K562 (cell line): ENCODE results near the gene PCSK6. TPM values are rescaled to one million over a fixed set of nuclear protein-coding genes. Genes with fewer than 3 reads are reported as not detected.

Experiments used
- ATAC-seq: fragments of 200-7000 bp; cut with Tn5 transposase; 3 replicates; pipeline ENCODE4 v1.9.1; 2020; ENCODE audit warnings: moderate library complexity
- BruUV-seq: library from RNA; stranded (reverse); fragments of 400-500 nt; replicated peaks from 2 replicates; lab custom pipeline; 2021; lab: Mats Ljungman, UMichigan
- CTCF ChIA-PET: fragments of 300-600 bp; formaldehyde crosslinking; extraction: SDS; loops from one replicate; lab custom pipeline; 2021; ENCODE audit warnings: low intra/inter-chr PET ratio; lab: Yijun Ruan, JAX
- POLR2A ChIA-PET: fragments of 300-600, 350-650 bp; sonication (Branson Sonifier 250); formaldehyde crosslinking; extraction: SDS; loops from one replicate; lab custom pipeline; 2021; ENCODE audit warnings: antibody characterized with exemption, inconsistent platforms; lab: Yijun Ruan, JAX
- DNase-seq, 4 experiments: peaks; one replicate each; pipeline versions ENCODE4 v3.0.0 to v3.0.0-alpha.2; 2011 to 2018; ENCODE audit warnings: low spot score in 3 of 4, mixed read lengths in 3 of 4; ENCODE audit errors: extremely low read depth in 1 of 4
- FAIRE-seq: peaks from 2 replicates; lab custom pipeline; 2011; peaks lifted over from hg19 to GRCh38; lab: Jason Lieb, UNC
- H2AFZ ChIP-seq: 2 replicates; pipeline ENCODE4 v1.6.0; 2011; ENCODE audit warnings: low read depth, low read length, control low read depth, inconsistent platforms
- H3K27ac ChIP-seq: fragments of 200-600 bp; 3 replicates; pipeline ENCODE4 v1.8.0; 2011; ENCODE audit warnings: low read depth, mild to moderate bottlenecking, control low read depth, inconsistent platforms, low read length, moderate library complexity, mixed read lengths; ENCODE audit errors: extremely low read depth
- H3K27me3 ChIP-seq, 2 experiments: fragments of 300-600 bp in 1 of 2; 2 replicates in 1 of 2; 3 replicates in 1 of 2; pipeline versions ENCODE4 v1.6.0 to v1.8.0; 2011; ENCODE audit warnings: inconsistent platforms in 2 of 2, low read length in 2 of 2, mild to moderate bottlenecking in 1 of 2, mixed read lengths in 1 of 2, moderate library complexity in 1 of 2; ENCODE audit not compliant: control insufficient read depth in 2 of 2, insufficient read depth in 2 of 2
- H3K36me3 ChIP-seq: fragments of 300-600 bp; 3 replicates; pipeline ENCODE4 v1.8.0; 2011; ENCODE audit warnings: mild to moderate bottlenecking, low read length, inconsistent platforms; ENCODE audit not compliant: control insufficient read depth, insufficient read depth
- H3K4me1 ChIP-seq, 2 experiments: fragments of 200-600 bp in 1 of 2; replicated peaks in 1 of 2; 2 replicates in 1 of 2; 3 replicates in 1 of 2; pipeline versions ENCODE4 v1.5.1 to v1.8.0; 2011; ENCODE audit warnings: inconsistent platforms in 2 of 2, low read length in 2 of 2, mild to moderate bottlenecking in 1 of 2, mixed read lengths in 1 of 2, moderate library complexity in 1 of 2; ENCODE audit not compliant: control insufficient read depth in 2 of 2, insufficient read depth in 2 of 2
- H3K4me2 ChIP-seq: 2 replicates; pipeline ENCODE4 v1.6.1; 2011; ENCODE audit warnings: low read length, control low read depth, inconsistent platforms, mixed read lengths; ENCODE audit not compliant: insufficient read depth
- H3K4me3 ChIP-seq: fragments of 200-600 bp; sonication (generic), shearing (Covaris generic); 2 replicates; pipeline ENCODE4 v1.5.1; 2016; ENCODE audit warnings: control low read depth, inconsistent platforms
- H3K79me2 ChIP-seq: fragments of 200-600 bp; 3 replicates; pipeline ENCODE4 v1.8.0; 2011; ENCODE audit warnings: low read length, inconsistent platforms; ENCODE audit not compliant: control insufficient read depth, insufficient read depth
- H3K9ac ChIP-seq, 2 experiments: 2 replicates each; pipeline versions ENCODE4 v1.6.0 to v1.6.1; 2011; ENCODE audit warnings: low read depth in 2 of 2, low read length in 2 of 2, control low read depth in 1 of 2, inconsistent platforms in 1 of 2, mild to moderate bottlenecking in 1 of 2, mixed read lengths in 1 of 2; ENCODE audit not compliant: insufficient read depth in 1 of 2
- H3K9me1 ChIP-seq: one replicate; pipeline ENCODE4 v1.6.0; 2011; ENCODE audit warnings: inconsistent platforms, mild to moderate bottlenecking, low read length, moderate library complexity; ENCODE audit not compliant: control insufficient read depth, insufficient read depth
- H3K9me3 ChIP-seq: replicated peaks from 2 replicates; pipeline ENCODE4 v1.5.1; 2011; ENCODE audit warnings: low read depth, low read length, inconsistent platforms; ENCODE audit not compliant: control insufficient read depth, insufficient read depth
- H4K20me1 ChIP-seq: replicated peaks from 2 replicates; pipeline ENCODE4 v1.6.1; 2011; ENCODE audit warnings: low read length, inconsistent platforms, mixed read lengths; ENCODE audit not compliant: control insufficient read depth, insufficient read depth
- ARID1B ChIP-seq: fragments of 450-650 bp; IDR thresholded peaks from 2 replicates; pipeline ENCODE4 v1.6.1; 2016; ENCODE audit warnings: antibody characterized with exemption, mild to moderate bottlenecking, inconsistent platforms
- CC2D1A ChIP-seq: fragments of 450-650 bp; IDR thresholded peaks from 2 replicates; pipeline ENCODE4 v1.6.1; 2017; ENCODE audit warnings: mild to moderate bottlenecking
- JUND ChIP-seq, 2 experiments: IDR thresholded peaks; 2 replicates in 1 of 2; 3 replicates in 1 of 2; pipeline ENCODE4 v1.6.1; 2011; ENCODE audit warnings: borderline replicate concordance in 2 of 2, low read depth in 2 of 2, low read length in 2 of 2, improper control_type of control experiment in 1 of 2, missing biosample characterization in 1 of 2, missing genetic modification characterization in 1 of 2, missing genetic modification reagents in 1 of 2
- KDM1A ChIP-seq, 2 experiments: fragments of 450-650 bp; IDR thresholded peaks; 2 replicates each; pipeline ENCODE4 v1.6.1; 2016; ENCODE audit warnings: mild to moderate bottlenecking in 2 of 2
- NCOA1 ChIP-seq: fragments of 450-650 bp; IDR thresholded peaks from 2 replicates; pipeline ENCODE4 v1.6.1; 2016; ENCODE audit warnings: low read depth
- NFRKB ChIP-seq: fragments of 450-650 bp; IDR thresholded peaks from 2 replicates; pipeline ENCODE4 v1.6.1; 2016; ENCODE audit warnings: low read depth
- RCOR1 ChIP-seq, 2 experiments: IDR thresholded peaks; 2 replicates each; pipeline ENCODE4 v1.6.1; 2012; ENCODE audit warnings: low read depth in 2 of 2, low read length in 2 of 2, borderline replicate concordance in 1 of 2, improper control_type of control experiment in 1 of 2
- SMC3 ChIP-seq: conservative IDR thresholded peaks from 2 replicates; pipeline ENCODE4 v1.6.1; 2011; ENCODE audit warnings: low read depth, low read length, improper control_type of control experiment; ENCODE audit not compliant: insufficient read depth
- TARDBP ChIP-seq: fragments of 450-650 bp; IDR thresholded peaks from 2 replicates; pipeline ENCODE4 v1.6.1; 2016
- ZNF830 ChIP-seq: fragments of 250-450 bp; sonication (Bioruptor Pico); IDR thresholded peaks from 2 replicates; pipeline ENCODE4 v1.5.0; 2021; ENCODE audit warnings: mild to moderate bottlenecking
- WGBS: fragments of 100-300 bp; shearing (Covaris generic); methylation state at CpG from one replicate; pipeline ENCODE4 v1.1.6; 2016; ENCODE audit warnings: low coverage, mixed read lengths; ENCODE audit not compliant: insufficient coverage; ENCODE audit errors: missing lambda C conversion rate; 5-methylcytosine and 5-hydroxymethylcytosine counted together
- in situ Hi-C: fragments of 300-500 bp; cut with MboI; formaldehyde crosslinking; loops from 4 replicates; pipeline ENCODE4 v1.15.0; 2018; ENCODE audit warnings: inconsistent platforms, mixed read lengths
- intact Hi-C: fragments of 100-400 bp; cut with micrococcal nuclease; formaldehyde crosslinking; loops from 2 replicates; pipeline ENCODE4 v1.14.2; 2022
- polyA plus RNA-seq, 8 experiments: library from polyadenylated mRNA; depleted of rRNA in 4 of 8; stranded (reverse) in 5 of 8; unstranded in 3 of 8; fragments of >200 nt; fragmentation: Nextera tagmentation in 2 of 8; fragmentation: Illumina TruSeq in 1 of 8; extraction: Ambion mirVana in 2 of 8; extraction: Trizol in 1 of 8; gene quantifications; 2 replicates each; pipeline versions ENCODE4 v1.2.1 to v1.2.3, GENCODE V29; 2011 to 2014; ENCODE audit warnings: inconsistent platforms in 1 of 8, missing spikeins in 1 of 8
- total RNA-seq, 7 experiments: library from RNA; depleted of rRNA in 6 of 7; stranded (reverse); fragments of >200 nt in 6 of 7; fragmentation: Illumina TruSeq in 2 of 7; extraction: Trizol in 2 of 7; gene quantifications; 2 replicates each; pipeline versions ENCODE4 v1.2.1 to v1.2.3, GENCODE V29; 2011 to 2021; ENCODE audit warnings: low replicate concordance in 1 of 7

PCSK6 gene
- total and polyA plus RNA-seq, 9 of the 15 experiments (the other 6 are each of a cell fraction or from before 2014, with no cell fraction given) = 2.2 to 32.6 (median 14.5) TPM

DNA sequence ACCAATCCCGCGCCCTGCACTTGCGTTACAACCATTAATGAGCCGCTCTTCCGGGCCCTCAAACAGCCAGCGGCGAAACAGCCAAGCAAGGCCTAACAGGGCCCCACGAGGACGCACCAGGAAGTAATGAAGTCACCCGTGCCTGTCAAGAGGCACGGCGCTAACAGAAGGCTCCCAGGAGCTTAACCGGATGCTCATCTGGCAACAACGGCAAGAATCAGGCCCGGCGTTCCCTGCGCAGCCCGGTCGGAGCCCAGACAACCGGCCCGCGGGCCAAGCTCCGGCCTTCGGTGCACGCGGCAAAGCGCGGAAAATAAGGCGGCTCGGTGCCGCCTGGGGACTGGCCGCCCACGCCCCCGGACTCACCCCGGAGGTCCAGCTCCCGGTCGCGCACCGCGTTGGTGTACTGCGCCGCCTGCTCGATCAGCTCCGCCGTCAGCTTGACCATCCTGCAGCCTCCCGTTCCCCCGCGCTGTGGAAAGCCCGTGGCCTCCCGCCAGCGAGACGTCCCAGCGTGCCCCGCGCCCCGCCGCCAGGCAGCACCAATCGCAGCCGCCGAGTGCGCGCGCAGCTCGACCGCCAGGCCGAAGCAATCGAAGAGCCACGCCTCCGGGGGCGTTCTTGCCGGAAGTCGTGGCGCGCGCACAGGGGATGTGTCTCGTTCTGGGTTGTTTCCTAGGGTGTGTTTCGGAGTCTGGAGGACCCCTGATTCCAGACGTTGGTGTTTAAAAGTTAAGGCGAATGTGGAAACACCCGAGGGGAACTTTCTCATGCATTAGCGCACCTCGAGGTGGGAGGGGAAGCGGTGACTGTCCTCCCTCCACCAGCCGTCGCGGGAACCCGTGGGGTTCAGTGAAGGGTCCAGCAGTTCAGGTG, 194.5 kb downstream of the PCSK6 start, which contains the start of gene SNRPA1 (continued):
- no peak for TF ChIP-seq SMC3
- 0 out of 2 replicates have a peak, but pooled peaks have one; percentile 52 for TF ChIP-seq ZNF830 (CRISPR knock-in tag)
- TF ChIP-seq JUND (IDR thresholded peaks at IDR 0.05; ENCODE audit: borderline replicate concordance, low read depth, low read length) = peak; percentile 73
- no peak; the same call in 2 of the 3 replicates for TF ChIP-seq JUND (tag; IDR thresholded peaks at IDR 0.05; ENCODE audit: borderline replicate concordance, low read depth, low read length)
- TF ChIP-seq NCOA1 = 0 out of 2 replicates have a peak, but pooled peaks have one; percentile 34
- TF ChIP-seq ARID1B = peak; percentile 34
- no peak for TF ChIP-seq NFRKB
- TF ChIP-seq, all 486 proteins: peak for 169

DNA sequence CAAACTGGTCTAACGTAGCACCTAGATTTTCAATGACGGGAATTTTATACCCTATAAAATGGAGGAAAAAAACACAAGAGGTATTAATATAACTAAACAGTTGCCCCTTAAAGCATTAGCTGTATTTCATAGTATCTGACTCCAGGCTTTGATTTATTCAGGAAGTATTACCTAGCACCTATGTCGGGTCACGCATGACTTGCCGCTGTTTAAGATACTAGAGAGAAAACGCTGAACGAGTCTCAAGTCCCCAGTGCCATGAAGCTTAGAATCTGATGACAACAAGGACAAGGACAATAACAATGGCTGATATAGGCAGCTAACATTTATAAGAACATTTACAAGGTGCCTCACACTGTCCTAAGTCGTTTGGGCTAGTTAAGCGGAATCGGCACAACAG, 196.4 kb downstream of the PCSK6 start:
- DNase-seq (no peak), FAIRE-seq (no peak), ATAC-seq (no peak)
- Histone ChIP-seq H3K9ac (peak overlapping the region; percentile 88 to 94; a peak in 3 of 4 replicates), H3K9me3 (no peaks in the 10 kb centered on the region), H4K20me1 (peaks cover 17% of the 10 kb centered on the region), H3K27me3 (no peaks in the 10 kb centered on the region), H3K4me3 (peak overlapping the region; percentile 96), H3K27ac (peak overlapping the region; percentile 92; the same call in 1 of the 3 replicates), H3K4me1 (peaks cover 7 to 9% of the 10 kb centered on the region in 2 experiments; a peak in 2 of 5 replicates), H3K79me2 (peaks cover 85% of the 10 kb centered on the region), H3K9me1 (no peaks in the 10 kb centered on the region), H3K36me3 (peaks cover 52% of the 10 kb centered on the region), H2AFZ (no peak overlapping the region), H3K4me2 (peak overlapping the region; percentile 93)
- POLR2A ChIA-PET = interaction anchor here (0.5 to 3.7 kb wide), 7 partner anchors 8 to 360 kb away, joined by 3 to 25 read pairs (median 3); no protein-coding TSS in a partner anchor
- no TSS peak for BruUV-seq
- in situ Hi-C loops = loop anchor here (5.0 kb wide), 1 partner anchor 359 kb away; the partner anchor contains the start of gene TM2D3
- 0 out of 4 replicates have a peak, but pooled peaks of 1 of the 2 experiments have one; percentile 15 for TF ChIP-seq KDM1A (IDR thresholded peaks at IDR 0.05)
- peak in 1 of 2 experiments; percentile 13; a peak in 1 of 4 replicates for TF ChIP-seq RCOR1 (IDR thresholded peaks at IDR 0.05; ENCODE audit: borderline replicate concordance in 1 of 2, low read depth in 2 of 2, low read length in 2 of 2)
- no peak for TF ChIP-seq TARDBP
- TF ChIP-seq CC2D1A = no peak
- intact Hi-C loops = no loop called here
- CTCF ChIA-PET = no interaction called here
- 18% methylated on average over 10 of the region's 10 CpGs for WGBS
